ACC112 (cell line): ENCODE results near the gene SLC27A1.
"Not testable (repeated sequence)": the region's sequence is repeated elsewhere in the genome, so short reads cannot be mapped to it uniquely, and the experiment has no call there.

Source experiments
- H2AFZ ChIP-seq: fragments of 200-600 bp; sonication (generic); one replicate; pipeline ENCODE4 v1.6.0; 2017; ENCODE audit warnings: antibody characterized with exemption, low read length; ENCODE audit not compliant: unreplicated experiment
- H3K27ac ChIP-seq: fragments of 200-600 bp; sonication (generic); 2 replicates; pipeline ENCODE4 v1.5.1; 2014; ENCODE audit warnings: low read depth, mild to moderate bottlenecking, antibody characterized with exemption, low read length, moderate library complexity
- H3K27me3 ChIP-seq: fragments of 200-600 bp; sonication (generic); 2 replicates; pipeline ENCODE4 v1.6.1; 2014; ENCODE audit warnings: mild to moderate bottlenecking, antibody characterized with exemption, low read length, moderate library complexity, mixed read lengths; ENCODE audit not compliant: insufficient read depth
- H3K36me3 ChIP-seq: fragments of 200-600 bp; sonication (generic); 2 replicates; pipeline ENCODE4 v1.6.1; 2016; ENCODE audit warnings: mild to moderate bottlenecking, antibody characterized with exemption, low read length, moderate library complexity, mixed read lengths; ENCODE audit not compliant: insufficient read depth
- H3K4me1 ChIP-seq: fragments of 200-600 bp; sonication (generic); one replicate; pipeline ENCODE4 v1.6.1; 2016; ENCODE audit warnings: low read length, mixed read lengths; ENCODE audit not compliant: insufficient read depth, unreplicated experiment, control insufficient read depth
- H3K4me3 ChIP-seq: fragments of 200-600 bp; sonication (generic); 2 replicates; pipeline ENCODE4 v1.5.1; 2014; ENCODE audit warnings: mild to moderate bottlenecking, low read depth, low read length
- H3K79me2 ChIP-seq: fragments of 200-600 bp; sonication (generic); one replicate; pipeline ENCODE4 v1.6.0; 2016; ENCODE audit warnings: low read length; ENCODE audit not compliant: control insufficient read depth, unreplicated experiment, insufficient read depth

SLC27A1 gene

GRCh38 chr19:17515408-17516149 is 45.3 kb downstream of the SLC27A1 start:
- Histone ChIP-seq H3K36me3 (peaks cover 23% of the 10 kb centered on the region), H3K27me3 (no peaks in the 10 kb centered on the region), H3K27ac (no peak overlapping the region), H2AFZ (no peak overlapping the region), H3K79me2 (peaks cover 12% of the 10 kb centered on the region), H3K4me3 (no peak overlapping the region), H3K4me1 (no peaks in the 10 kb centered on the region)

- Histone ChIP-seq H3K36me3 (peaks cover 23% of the 10 kb centered on the region), H3K79me2 (peaks cover 1% of the 10 kb centered on the region), H2AFZ (no peak overlapping the region), H3K4me1 (no peaks in the 10 kb centered on the region), H3K27me3 (no peaks in the 10 kb centered on the region), H3K4me3 (no peak overlapping the region), H3K27ac (no peak overlapping the region)
These were observed 47.6 kb downstream of the SLC27A1 start for GRCh38 chr19:17517898-17518297.

- H3K27me3 ChIP-seq, H3K79me2 ChIP-seq, H2AFZ ChIP-seq, H3K4me1 ChIP-seq, H3K27ac ChIP-seq, H3K4me3 ChIP-seq: not testable (repeated sequence)
- H3K36me3 ChIP-seq = peaks cover 23% of the 10 kb centered on the region
These were observed 48.3 kb downstream of the SLC27A1 start for GRCh38 chr19:17518654-17519053.

- no peaks in the 10 kb centered on the region for H3K4me1 ChIP-seq
- peaks cover 23% of the 10 kb centered on the region for H3K36me3 ChIP-seq
- no peak overlapping the region for H2AFZ ChIP-seq
- no peak overlapping the region for H3K27ac ChIP-seq
- no peak overlapping the region for H3K4me3 ChIP-seq
- H3K27me3 ChIP-seq = no peaks in the 10 kb centered on the region
- no peaks in the 10 kb centered on the region for H3K79me2 ChIP-seq
These were observed 49.6 kb downstream of the SLC27A1 start for GRCh38 chr19:17519967-17520366.

GRCh38 chr19:17520865-17521264 is 50.5 kb downstream of the SLC27A1 start:
- no peaks in the 10 kb centered on the region for H3K27me3 ChIP-seq
- no peak overlapping the region for H2AFZ ChIP-seq
- H3K27ac ChIP-seq = no peak overlapping the region
- H3K4me3 ChIP-seq = no peak overlapping the region
- H3K4me1 ChIP-seq = no peaks in the 10 kb centered on the region
- H3K79me2 ChIP-seq = no peaks in the 10 kb centered on the region
- peaks cover 17% of the 10 kb centered on the region for H3K36me3 ChIP-seq

GRCh38 chr19:17522988-17523872 is 52.9 kb downstream of the SLC27A1 start:
- Histone ChIP-seq H3K27ac (no peak overlapping the region), H3K4me1 (no peaks in the 10 kb centered on the region), H3K36me3 (no peaks in the 10 kb centered on the region; the same call in 1 of the 2 replicates), H3K4me3 (no peak overlapping the region), H3K27me3 (no peaks in the 10 kb centered on the region), H3K79me2 (no peaks in the 10 kb centered on the region), H2AFZ (no peak overlapping the region)

GRCh38 chr19:17524651-17525050 is 54.3 kb downstream of the SLC27A1 start:
- no peak overlapping the region for H3K4me3 ChIP-seq
- H3K4me1 ChIP-seq = no peaks in the 10 kb centered on the region
- no peaks in the 10 kb centered on the region for H3K36me3 ChIP-seq
- H3K79me2 ChIP-seq = no peaks in the 10 kb centered on the region
- H2AFZ ChIP-seq = no peak overlapping the region
- no peak overlapping the region for H3K27ac ChIP-seq
- H3K27me3 ChIP-seq = no peaks in the 10 kb centered on the region

GRCh38 chr19:17525141-17525540 is 54.8 kb downstream of the SLC27A1 start:
- Histone ChIP-seq H3K4me3 (no peak overlapping the region), H3K27ac (no peak overlapping the region), H3K27me3 (no peaks in the 10 kb centered on the region), H3K4me1 (no peaks in the 10 kb centered on the region), H2AFZ (no peak overlapping the region), H3K36me3 (no peaks in the 10 kb centered on the region), H3K79me2 (no peaks in the 10 kb centered on the region)

GRCh38 chr19:17526922-17527321 is 56.6 kb downstream of the SLC27A1 start:
- Histone ChIP-seq H3K79me2 (no peaks in the 10 kb centered on the region), H3K4me3 (no peak overlapping the region), H3K4me1 (no peaks in the 10 kb centered on the region), H3K36me3 (no peaks in the 10 kb centered on the region), H3K27ac (no peak overlapping the region), H3K27me3 (no peaks in the 10 kb centered on the region), H2AFZ (no peak overlapping the region)

GRCh38 chr19:17527326-17527725 is 57.0 kb downstream of the SLC27A1 start:
- no peaks in the 10 kb centered on the region for H3K27me3 ChIP-seq
- H2AFZ ChIP-seq = no peak overlapping the region
- no peaks in the 10 kb centered on the region for H3K36me3 ChIP-seq
- no peaks in the 10 kb centered on the region for H3K4me1 ChIP-seq
- H3K79me2 ChIP-seq = no peaks in the 10 kb centered on the region
- H3K27ac ChIP-seq = no peak overlapping the region
- H3K4me3 ChIP-seq = no peak overlapping the region

- H3K79me2 ChIP-seq = no peaks in the 10 kb centered on the region
- no peak overlapping the region for H3K4me3 ChIP-seq
- no peaks in the 10 kb centered on the region for H3K4me1 ChIP-seq
- H3K27ac ChIP-seq = no peak overlapping the region
- H2AFZ ChIP-seq = no peak overlapping the region
- H3K27me3 ChIP-seq = no peaks in the 10 kb centered on the region
- H3K36me3 ChIP-seq = no peaks in the 10 kb centered on the region
These were observed 58.3 kb downstream of the SLC27A1 start for GRCh38 chr19:17528610-17529009.
